Activated naive CD8-positive, alpha-beta T cell treated with anti-CD3 and anti-CD28 coated beads, Interleukin-2, amount 10 ng/mL, durations not matched to agents 7 days and 5 days (primary cell): ENCODE measurements around the gene NDUFA6. TPM values are rescaled to one million over a fixed set of nuclear protein-coding genes. Genes with fewer than 3 reads are reported as not detected.
"Not testable (repeated sequence)": the region's sequence is repeated elsewhere in the genome, so short reads cannot be mapped to it uniquely, and the experiment has no call there.

ENCODE experiments used
- ATAC-seq: fragments of 150-1000 bp; cut with Tn5 transposase; one replicate; pipeline ENCODE4 v1.10.0; 2021; ENCODE audit warnings: low read depth, moderate library complexity
- POLR2A ChIA-PET: fragments of 350-600 bp; sonication (Branson Sonifier 250); formaldehyde crosslinking; loops from one replicate; lab custom pipeline; 2021; ENCODE audit warnings: antibody characterized with exemption; lab: Charles Lee
- DNase-seq: peaks from one replicate; pipeline ENCODE4 v3.0.0; 2021
- H3K27ac Mint-ChIP-seq: one replicate; pipeline ENCODE4 v1.8.0; 2022; ENCODE audit warnings: mild to moderate bottlenecking, mixed read lengths
- H3K27me3 Mint-ChIP-seq: one replicate; pipeline ENCODE4 v1.8.0; 2022; ENCODE audit warnings: mild to moderate bottlenecking, moderate library complexity, mixed read lengths
- H3K36me3 Mint-ChIP-seq: one replicate; pipeline ENCODE4 v1.8.0; 2021; ENCODE audit warnings: mild to moderate bottlenecking, mixed read lengths
- H3K4me1 Mint-ChIP-seq: one replicate; pipeline ENCODE4 v1.8.0; 2021; ENCODE audit warnings: mixed read lengths
- H3K4me3 Mint-ChIP-seq: one replicate; pipeline ENCODE4 v1.8.0; 2022; ENCODE audit warnings: mild to moderate bottlenecking, moderate library complexity, mixed read lengths
- H3K9me3 Mint-ChIP-seq: one replicate; pipeline ENCODE4 v1.8.0; 2021; ENCODE audit warnings: mixed read lengths
- total RNA-seq, 2 experiments: library from RNA; stranded (reverse); gene quantifications; one replicate each; pipeline ENCODE4 v1.2.3, GENCODE V29; 2021

Gene NDUFA6
- total RNA-seq, 2 experiments from 2014 or later: 69.0 to 73.5 TPM

GRCh38 chr22:42128007-42128406 lies 37.4 kb upstream of the NDUFA6 start:
- ATAC-seq, H3K9me3 Mint-ChIP-seq, H3K4me3 Mint-ChIP-seq, H3K27me3 Mint-ChIP-seq, H3K27ac Mint-ChIP-seq, H3K36me3 Mint-ChIP-seq, DNase-seq, H3K4me1 Mint-ChIP-seq, POLR2A ChIA-PET: not testable (repeated sequence)

GRCh38 chr22:42127606-42128005 lies 37.0 kb upstream of the NDUFA6 start:
- ATAC-seq (no peak), DNase-seq (no peak)
- no peaks in the 10 kb centered on the region for H3K9me3 Mint-ChIP-seq
- POLR2A ChIA-PET: no interaction called here
- no peak overlapping the region for H3K27ac Mint-ChIP-seq
- no peaks in the 10 kb centered on the region for H3K4me1 Mint-ChIP-seq
- H3K36me3 Mint-ChIP-seq: no peaks in the 10 kb centered on the region
- H3K27me3 Mint-ChIP-seq: no peaks in the 10 kb centered on the region
- H3K4me3 Mint-ChIP-seq: no peak overlapping the region

GRCh38 chr22:42123529-42123928 lies 33.0 kb upstream of the NDUFA6 start:
- H3K36me3 Mint-ChIP-seq, ATAC-seq, H3K9me3 Mint-ChIP-seq, H3K27me3 Mint-ChIP-seq, H3K27ac Mint-ChIP-seq, DNase-seq, H3K4me3 Mint-ChIP-seq: not testable (repeated sequence)
- peaks cover 27% of the 10 kb centered on the region for H3K4me1 Mint-ChIP-seq
- POLR2A ChIA-PET: interaction anchor here (1.3 kb wide), 1 partner anchor 33 kb away, joined by 4 read pairs; the partner anchor contains the start of gene NDUFA6

- Mint-ChIP-seq H3K27ac (peak overlapping the region; percentile 90), H3K4me3 (peak overlapping the region; percentile 80), H3K4me1 (peaks cover 33% of the 10 kb centered on the region)
- not testable (repeated sequence) for H3K36me3 Mint-ChIP-seq, H3K9me3 Mint-ChIP-seq, H3K27me3 Mint-ChIP-seq
- POLR2A ChIA-PET: interaction anchor here (0.6 to 1.9 kb wide), 5 partner anchors 12 to 603 kb away, joined by 3 to 10 read pairs (median 3); partner anchors contain the start of gene NDUFA6
- ATAC-seq (peak; percentile 75), DNase-seq (peak; percentile 48)
Measured at GRCh38 chr22:42120231-42121021, 29.9 kb upstream of the NDUFA6 start.

- peaks cover 11% of the 10 kb centered on the region for H3K9me3 Mint-ChIP-seq
- H3K36me3 Mint-ChIP-seq: peaks cover 16% of the 10 kb centered on the region
- H3K4me1 Mint-ChIP-seq: peaks cover 31% of the 10 kb centered on the region
- DNase-seq (no peak), ATAC-seq (no peak)
- POLR2A ChIA-PET: interaction anchor here (1.2 kb wide), 1 partner anchor 26 kb away, joined by 4 read pairs; the partner anchor contains the start of gene NDUFA6
- no peaks in the 10 kb centered on the region for H3K27me3 Mint-ChIP-seq
- H3K4me3 Mint-ChIP-seq: no peak overlapping the region
- no peak overlapping the region for H3K27ac Mint-ChIP-seq
Measured at GRCh38 chr22:42116848-42117424, 26.4 kb upstream of the NDUFA6 start.

- H3K27ac Mint-ChIP-seq, POLR2A ChIA-PET, ATAC-seq, H3K4me3 Mint-ChIP-seq, DNase-seq, H3K27me3 Mint-ChIP-seq: not testable (repeated sequence)
- peaks cover 11% of the 10 kb centered on the region for H3K9me3 Mint-ChIP-seq
- peaks cover 16% of the 10 kb centered on the region for H3K36me3 Mint-ChIP-seq
- H3K4me1 Mint-ChIP-seq: peaks cover 18% of the 10 kb centered on the region
Measured at GRCh38 chr22:42115420-42115830, 24.9 kb upstream of the NDUFA6 start.

GRCh38 chr22:42114721-42115120 lies 24.1 kb upstream of the NDUFA6 start:
- no peak for ATAC-seq
- DNase-seq: no peak
- Mint-ChIP-seq H3K27ac (no peak overlapping the region), H3K27me3 (no peaks in the 10 kb centered on the region), H3K4me1 (peaks cover 12% of the 10 kb centered on the region), H3K9me3 (peaks cover 11% of the 10 kb centered on the region), H3K4me3 (no peak overlapping the region), H3K36me3 (peaks cover 16% of the 10 kb centered on the region)
- POLR2A ChIA-PET: no interaction called here

GRCh38 chr22:42112793-42113192 lies 22.2 kb upstream of the NDUFA6 start:
- Mint-ChIP-seq H3K36me3 (peaks cover 17% of the 10 kb centered on the region), H3K9me3 (peaks cover 11% of the 10 kb centered on the region)
- H3K27ac Mint-ChIP-seq, ATAC-seq, H3K4me1 Mint-ChIP-seq, H3K27me3 Mint-ChIP-seq, H3K4me3 Mint-ChIP-seq, DNase-seq: not testable (repeated sequence)
- POLR2A ChIA-PET: interaction anchor here (1.0 kb wide), 1 partner anchor 22 kb away, joined by 3 read pairs; no protein-coding TSS in a partner anchor

- peaks cover 2% of the 10 kb centered on the region for H3K4me1 Mint-ChIP-seq
- H3K4me3 Mint-ChIP-seq: no peak overlapping the region
- no peaks in the 10 kb centered on the region for H3K27me3 Mint-ChIP-seq
- H3K36me3 Mint-ChIP-seq: peaks cover 18% of the 10 kb centered on the region
- DNase-seq (no peak), ATAC-seq (no peak)
- POLR2A ChIA-PET: no interaction called here
- peaks cover 11% of the 10 kb centered on the region for H3K9me3 Mint-ChIP-seq
- no peak overlapping the region for H3K27ac Mint-ChIP-seq
Measured at GRCh38 chr22:42111798-42112197, 21.2 kb upstream of the NDUFA6 start.

- DNase-seq (no peak), ATAC-seq (no peak)
- H3K27ac Mint-ChIP-seq: no peak overlapping the region
- no peaks in the 10 kb centered on the region for H3K4me1 Mint-ChIP-seq
- no peaks in the 10 kb centered on the region for H3K27me3 Mint-ChIP-seq
- POLR2A ChIA-PET: no interaction called here
- H3K9me3 Mint-ChIP-seq: peaks cover 5% of the 10 kb centered on the region
- H3K36me3 Mint-ChIP-seq: peaks cover 8% of the 10 kb centered on the region
- H3K4me3 Mint-ChIP-seq: no peak overlapping the region
Measured at GRCh38 chr22:42108848-42109247, 18.3 kb upstream of the NDUFA6 start.

- DNase-seq, ATAC-seq, H3K27me3 Mint-ChIP-seq, H3K4me1 Mint-ChIP-seq, H3K4me3 Mint-ChIP-seq, H3K27ac Mint-ChIP-seq, POLR2A ChIA-PET: not testable (repeated sequence)
- H3K36me3 Mint-ChIP-seq: peaks cover 30% of the 10 kb centered on the region
- H3K9me3 Mint-ChIP-seq: peaks cover 16% of the 10 kb centered on the region
Measured at GRCh38 chr22:42104332-42104860, 13.8 kb upstream of the NDUFA6 start.

- ATAC-seq: no peak
- H3K27ac Mint-ChIP-seq: no peak overlapping the region
- H3K4me1 Mint-ChIP-seq: no peaks in the 10 kb centered on the region
- POLR2A ChIA-PET: interaction anchor here (1.0 kb wide), 1 partner anchor 21 kb away, joined by 3 read pairs; no protein-coding TSS in a partner anchor
- H3K36me3 Mint-ChIP-seq: peaks cover 31% of the 10 kb centered on the region
- H3K4me3 Mint-ChIP-seq: no peak overlapping the region
- no peak for DNase-seq
- H3K9me3 Mint-ChIP-seq: peaks cover 18% of the 10 kb centered on the region
- no peaks in the 10 kb centered on the region for H3K27me3 Mint-ChIP-seq
Measured at GRCh38 chr22:42101199-42101598, 10.6 kb upstream of the NDUFA6 start.

- H3K4me3 Mint-ChIP-seq: peak overlapping the region; percentile 97
- peaks cover 23% of the 10 kb centered on the region for H3K4me1 Mint-ChIP-seq
- H3K27me3 Mint-ChIP-seq: no peaks in the 10 kb centered on the region
- POLR2A ChIA-PET: interaction anchor here (0.7 to 3.6 kb wide), 17 partner anchors 12 to 523 kb away, joined by 3 to 96 read pairs (median 5); partner anchors contain the start of genes CCDC134, CENPM, NAGA and PHETA2
- no peak for ATAC-seq
- peak overlapping the region; percentile 99 for H3K27ac Mint-ChIP-seq
- H3K36me3 Mint-ChIP-seq: peaks cover 18% of the 10 kb centered on the region
- no peak for DNase-seq
- H3K9me3 Mint-ChIP-seq: no peaks in the 10 kb centered on the region
Measured at GRCh38 chr22:42091455-42091782, 847 bp upstream of the NDUFA6 start.
